ENCODE measurements around the gene NPTN.
"Not testable (repeated sequence)": the region's sequence is repeated elsewhere in the genome, so short reads cannot be mapped to it uniquely, and the experiment has no call there.

NPTN gene

DNA sequence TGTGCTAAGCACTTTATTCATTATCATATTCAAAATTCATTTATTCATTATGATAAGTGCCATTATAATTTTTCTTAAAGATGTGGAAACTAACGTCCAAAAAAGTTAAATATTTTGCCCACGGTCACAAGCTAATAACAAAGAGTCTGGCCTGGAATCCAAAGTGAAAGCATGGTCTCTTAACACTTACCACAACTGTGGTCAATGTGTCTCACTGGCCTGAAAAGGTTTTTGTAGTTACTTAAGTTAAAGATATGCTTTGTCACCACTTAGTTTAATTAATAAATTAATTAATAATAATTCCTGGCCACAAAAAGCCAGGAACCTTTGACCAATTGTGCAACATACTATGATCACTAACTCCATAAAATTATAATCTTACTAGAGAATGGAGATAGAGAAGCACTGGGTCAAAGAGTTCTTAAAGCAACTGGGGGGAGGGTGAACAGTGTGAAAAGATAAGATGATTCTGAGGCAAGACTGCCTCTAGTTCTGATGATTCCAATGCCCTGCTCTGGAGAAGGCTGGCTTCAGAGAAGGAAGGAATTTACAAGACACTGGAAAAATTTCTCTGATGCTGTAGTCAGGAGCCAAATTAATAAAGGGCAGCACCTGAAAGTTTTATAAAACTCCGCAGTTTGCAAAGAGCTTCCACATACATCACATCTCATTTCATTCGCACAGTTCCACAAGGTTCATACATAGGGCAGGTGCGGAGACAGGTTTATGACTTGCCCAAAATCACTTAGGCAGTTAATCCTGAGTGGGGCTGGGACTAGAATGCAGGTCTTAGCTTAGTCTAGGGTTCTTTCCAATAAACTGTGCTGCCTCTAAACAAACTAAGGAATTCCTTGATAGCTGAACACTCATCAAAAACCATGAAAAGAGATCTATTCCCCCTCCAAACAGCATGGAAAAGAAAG lies 32.5 kb downstream of the NPTN start:
- DNase-seq: no peak

- no peak for DNase-seq
Measured at GRCh38 chr15:73599934-73600333, 33.3 kb downstream of the NPTN start.

DNA sequence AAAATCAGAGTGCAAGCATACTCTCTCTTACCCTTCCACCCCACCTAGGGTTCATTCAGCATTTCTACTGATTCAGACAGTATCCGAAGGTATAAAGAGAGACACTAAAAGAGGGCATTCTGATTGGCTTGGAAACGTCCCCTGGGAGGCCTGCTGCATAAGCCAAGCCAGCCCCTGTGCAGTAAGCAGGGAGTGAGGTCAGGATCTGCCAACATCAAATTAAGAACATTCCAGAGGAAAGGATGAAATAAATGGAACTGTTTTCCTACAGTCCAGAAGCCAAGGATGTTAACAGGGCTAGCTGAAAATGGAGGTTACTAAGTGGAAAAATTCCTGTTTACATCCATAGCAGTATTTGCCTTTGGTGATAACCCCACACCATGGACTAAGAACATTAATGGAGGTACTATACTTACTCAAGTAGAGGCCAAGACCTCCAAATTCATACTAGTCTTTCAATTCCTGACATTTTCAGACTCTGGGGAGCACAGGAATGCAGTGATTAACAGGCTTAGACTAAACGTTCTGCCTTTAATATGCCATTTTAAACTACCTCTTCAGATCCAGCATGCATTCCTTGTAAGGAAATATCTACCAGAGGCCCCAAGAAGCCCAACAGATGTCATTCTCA lies 34.5 kb downstream of the NPTN start:
- DNase-seq: no peak

- no peak for DNase-seq
Measured at GRCh38 chr15:73597036-73597638, 36.1 kb downstream of the NPTN start.

DNA sequence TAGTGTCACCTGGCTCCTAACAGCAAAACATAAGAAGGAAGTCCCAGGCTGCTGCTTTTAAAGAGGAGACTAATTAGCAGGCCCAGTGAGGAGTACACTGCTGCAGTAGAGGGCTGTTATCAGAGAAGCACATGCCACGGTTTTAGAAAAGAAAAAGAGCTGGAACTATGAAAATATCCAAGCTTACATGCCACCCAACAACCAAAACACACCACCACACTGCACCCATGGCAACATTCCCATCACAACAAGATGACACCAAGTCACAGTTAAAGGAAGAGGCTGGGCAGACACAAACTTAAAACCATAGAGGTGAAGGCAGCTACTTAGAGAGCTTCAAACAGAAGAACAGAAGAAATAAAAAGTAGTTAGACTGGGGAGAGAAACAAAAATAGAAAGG lies 37.0 kb downstream of the NPTN start:
- DNase-seq: no peak

GRCh38 chr15:73594109-73594508 lies 39.1 kb downstream of the NPTN start:
- no peak for DNase-seq

DNA sequence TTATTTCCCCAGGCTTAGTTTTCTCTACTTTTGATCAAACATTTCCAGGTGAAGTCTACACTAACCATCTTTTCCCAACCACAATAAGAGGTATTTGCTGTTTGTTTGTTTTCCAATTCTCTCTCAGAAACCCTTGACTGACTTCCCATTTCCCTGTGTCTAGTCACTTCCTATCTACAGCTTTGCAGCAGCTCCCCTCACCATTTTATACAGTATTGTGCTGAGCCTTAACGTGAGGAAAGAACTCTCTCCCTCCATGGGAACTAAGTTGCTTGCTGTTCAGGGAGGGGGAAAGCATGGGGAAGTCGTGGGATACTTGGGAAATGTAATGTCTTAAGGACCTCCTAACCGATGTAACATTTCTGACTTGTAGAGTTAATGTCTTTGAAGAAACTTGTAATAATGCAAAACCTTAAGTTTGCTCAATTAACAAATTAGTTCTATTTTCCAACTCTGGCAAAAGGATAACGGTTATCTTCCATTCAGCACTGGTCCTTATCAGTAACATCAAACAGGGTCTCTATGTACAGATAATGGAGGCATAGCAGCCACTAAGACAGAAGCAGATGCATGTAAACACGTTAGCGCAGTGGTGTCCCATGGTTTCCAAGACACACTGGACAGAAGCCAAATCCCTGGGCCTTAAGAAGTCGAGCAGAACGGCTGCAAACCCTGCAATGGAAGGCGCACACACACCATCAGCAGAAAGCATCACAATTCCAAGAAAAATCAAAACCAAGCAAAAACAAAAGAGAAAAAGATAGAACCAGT lies 39.7 kb downstream of the NPTN start:
- no peak for DNase-seq

DNA sequence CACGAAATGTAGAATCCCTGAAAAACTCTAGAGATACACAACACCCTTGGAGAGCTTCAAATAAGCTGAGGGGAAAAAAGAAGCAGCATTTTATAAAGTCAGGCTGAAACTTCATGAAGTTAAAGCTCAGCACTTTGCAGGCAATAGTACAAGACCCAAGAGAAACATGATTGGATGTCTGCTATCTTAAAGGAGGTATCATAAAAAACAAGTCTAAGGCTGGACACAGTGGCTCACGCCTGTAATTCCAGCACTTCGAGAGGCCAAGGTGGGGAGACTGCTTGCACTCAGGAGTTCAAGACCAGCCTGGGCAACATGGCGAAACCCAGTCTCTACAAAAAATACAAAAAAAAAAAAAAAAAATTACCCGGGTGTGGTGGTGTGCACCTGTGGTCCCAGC lies 42.9 kb downstream of the NPTN start:
- no peak for DNase-seq

DNA sequence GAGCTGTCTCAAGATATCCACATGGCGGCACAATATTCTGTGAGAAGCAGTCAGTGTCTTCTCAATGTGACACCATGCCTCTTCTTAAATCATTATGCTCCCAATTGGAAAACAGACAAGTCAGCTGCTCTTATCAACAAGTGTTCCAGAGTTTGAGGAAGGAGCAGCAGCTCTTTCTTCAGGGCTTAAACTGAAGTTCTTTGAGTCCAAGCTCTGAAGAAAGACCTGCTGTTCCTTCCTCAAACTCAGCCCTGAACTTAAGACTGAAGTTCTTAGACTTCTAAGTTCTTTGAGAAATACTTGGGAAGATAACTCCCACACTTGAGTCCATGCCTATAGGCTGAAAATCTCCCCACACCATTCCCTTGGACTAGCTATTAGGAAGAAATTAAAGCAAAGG lies 43.4 kb downstream of the NPTN start:
- no peak for DNase-seq

GRCh38 chr15:73585871-73586654 lies 47.1 kb downstream of the NPTN start:
- no peak for DNase-seq

DNA sequence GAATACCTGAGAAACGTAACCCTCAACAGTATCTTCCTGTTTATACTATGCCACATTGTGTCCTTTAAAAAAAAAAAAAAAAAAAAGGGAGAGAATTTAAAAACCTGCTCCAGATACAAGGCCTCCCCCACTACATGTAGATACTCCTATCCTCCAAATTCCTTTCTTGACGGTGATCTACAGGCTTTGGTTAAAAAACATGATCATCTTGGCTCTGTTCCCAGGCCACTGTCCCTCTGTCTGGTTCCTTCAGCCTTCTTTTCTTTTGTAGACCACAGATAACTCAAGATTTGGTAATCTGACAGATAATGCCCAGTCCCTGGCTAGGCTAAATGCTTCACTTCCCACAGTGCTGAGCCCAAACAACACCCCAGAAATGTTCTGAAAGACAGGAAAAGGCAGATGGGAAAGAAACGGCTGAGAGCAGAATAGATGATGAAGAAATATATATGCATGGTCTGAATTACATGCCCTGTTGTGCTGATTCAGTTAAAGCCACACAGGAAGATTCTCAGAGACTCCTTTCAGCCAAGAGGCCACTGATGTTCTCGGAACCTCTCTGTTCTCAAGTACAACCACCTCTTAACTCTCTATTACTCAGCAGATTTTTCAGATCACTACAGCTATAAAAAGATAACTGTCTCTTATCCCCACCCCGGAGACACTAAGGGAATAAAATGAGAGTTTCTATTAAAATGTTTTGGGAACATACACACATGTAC lies 48.3 kb downstream of the NPTN start:
- DNase-seq: peak; percentile 44

- DNase-seq: peak; percentile 60
Measured at GRCh38 chr15:73583544-73583943, 49.6 kb downstream of the NPTN start.

- DNase-seq: no peak
Measured at GRCh38 chr15:73582851-73583379, 50.3 kb downstream of the NPTN start.

GRCh38 chr15:73578026-73578425 lies 55.2 kb downstream of the NPTN start:
- DNase-seq: no peak

GRCh38 chr15:73577593-73577992 lies 55.6 kb downstream of the NPTN start:
- DNase-seq: not testable (repeated sequence)

- DNase-seq: peak; percentile 12
Measured at GRCh38 chr15:73575636-73576247, 57.4 kb downstream of the NPTN start.

DNA sequence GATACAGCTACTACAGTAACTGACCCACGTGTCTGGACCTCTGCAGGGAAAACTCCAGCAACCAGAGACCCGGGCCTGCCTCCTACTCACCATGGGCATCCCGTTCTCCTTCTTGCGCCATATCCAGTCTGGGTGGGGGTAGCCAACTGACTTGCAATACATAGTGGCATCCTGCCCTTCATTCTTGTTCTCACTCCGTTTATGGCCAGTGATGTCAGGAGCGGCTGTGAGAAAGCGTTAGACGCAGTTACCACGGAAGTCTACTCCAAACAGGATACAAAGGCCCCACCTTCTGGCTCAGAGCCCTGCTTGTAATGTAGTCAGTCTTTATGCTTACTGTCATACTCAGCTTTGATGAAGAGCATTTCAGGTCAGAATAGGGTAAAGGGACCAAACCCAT lies 59.6 kb downstream of the NPTN start:
- no peak for DNase-seq

GRCh38 chr15:73573037-73573436 lies 60.2 kb downstream of the NPTN start:
- DNase-seq: no peak

- peak; percentile 18 for DNase-seq
Measured at GRCh38 chr15:73572296-73572695, 60.9 kb downstream of the NPTN start.

GRCh38 chr15:73571346-73571745 lies 61.8 kb downstream of the NPTN start:
- DNase-seq: peak; percentile 18

Data from activated CD4-positive, alpha-beta T cell treated with anti-CD3 and anti-CD28 coated beads, Interleukin-2, amount 50 U/mL, for 16 hours (primary cell).